Measurements from ENCODE around the gene ERBB4. TPM values are rescaled to one million over a fixed set of nuclear protein-coding genes. Genes with fewer than 3 reads are reported as not detected.

ERBB4 gene
- total and polyA plus RNA-seq, 10 of the 15 experiments (the other 5 are each of a cell fraction or from before 2014, with no cell fraction given) = under 0.01 to 0.23 (median 0.01) TPM; not detected in 4

DNA sequence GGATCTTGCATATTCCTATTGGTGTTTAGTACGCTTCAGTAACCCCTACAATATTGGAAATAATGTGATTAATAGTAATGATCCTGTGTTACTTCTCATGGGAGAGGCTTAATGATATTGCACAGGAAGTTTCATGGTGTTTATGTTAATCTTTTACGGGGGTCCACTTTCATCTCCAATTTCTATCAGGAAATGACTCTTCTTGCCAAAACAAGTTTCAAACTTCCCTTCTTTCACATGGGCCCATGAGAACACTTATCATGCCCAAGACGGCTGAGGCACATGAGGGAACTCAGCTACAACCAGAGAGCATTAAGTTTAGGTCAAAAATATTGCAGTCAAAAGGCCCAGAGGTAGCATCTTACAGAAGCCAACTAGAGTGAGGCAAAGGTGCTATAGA lies 7.6 kb downstream of the ERBB4 start:
- no peaks in the 10 kb centered on the region for H3K79me2 ChIP-seq (ENCODE audit: control insufficient read depth, insufficient read depth, low read length)
- ChIA-PET SMC1A (ENCODE audit: uncharacterized antibody, unreplicated experiment) (no interaction called here), RAD21 (ENCODE audit: unreplicated experiment) (no interaction called here), POLR2A (no interaction called here), CTCF (no interaction called here)
- BruUV-seq (replicated peaks) = no TSS peak
- H3K4me2 ChIP-seq (ENCODE audit: control insufficient read depth, insufficient read depth) = no peak overlapping the region
- H3K4me3 ChIP-seq = no peak overlapping the region
- H3K27me3 ChIP-seq (replicated peaks in 1 of 2; ENCODE audit: control insufficient read depth in 2 of 2, insufficient read depth in 2 of 2, low read length in 1 of 2) = peaks cover 2 to 6% of the 10 kb centered on the region in 2 experiments; a peak in 1 of 4 replicates
- under 1% methylated on average over 3 of the region's 3 CpGs for WGBS (ENCODE audit: insufficient coverage, insufficient replicate concordance, low lambda C conversion rate, missing lambda C conversion rate)
- no peak overlapping the region for H3K9ac ChIP-seq (ENCODE audit: control insufficient read depth, insufficient read depth, low read length)
- FAIRE-seq (no peak), ATAC-seq (no peak), DNase-seq (ENCODE audit: low read depth, low spot score) (no peak)
- H3K4me1 ChIP-seq (ENCODE audit: control insufficient read depth, insufficient read depth, low read length) = no peaks in the 10 kb centered on the region
- no peak for TF ChIP-seq RUNX3 (IDR thresholded peaks at IDR 0.05; ENCODE audit: low read length)
- TF ChIP-seq EED (IDR thresholded peaks at IDR 0.05; ENCODE audit: low read depth) = no peak
- no peak for TF ChIP-seq SP1 (IDR thresholded peaks at IDR 0.05; ENCODE audit: low read depth, low read length)
- no peak for TF ChIP-seq BCL11A (IDR thresholded peaks at IDR 0.05; ENCODE audit: low read depth, low read length)
- TF ChIP-seq BRCA1 (IDR thresholded peaks at IDR 0.05; ENCODE audit: low read depth, low read length) = no peak
- no peak for TF ChIP-seq POU2F2 (IDR thresholded peaks at IDR 0.05; ENCODE audit: borderline replicate concordance, low read depth, low read length)
- no peak for TF ChIP-seq TCF7 (IDR thresholded peaks at IDR 0.05; ENCODE audit: borderline replicate concordance)
- no peaks in the 10 kb centered on the region for H4K20me1 ChIP-seq (ENCODE audit: control insufficient read depth, insufficient read depth)
- no peak overlapping the region for H2AFZ ChIP-seq (ENCODE audit: control insufficient read depth, low read depth, low read length)
- no peaks in the 10 kb centered on the region for H3K36me3 ChIP-seq (ENCODE audit: control insufficient read depth in 2 of 2, insufficient read depth in 2 of 2, low read length in 1 of 2)
- intact Hi-C loops (cut with micrococcal nuclease; ENCODE audit: unreplicated experiment) (no loop called here), in situ Hi-C loops (cut with MboI) (no loop called here)
- H3K27ac ChIP-seq (ENCODE audit: control insufficient read depth, insufficient read depth) = no peak overlapping the region
- no peaks in the 10 kb centered on the region for H3K9me3 ChIP-seq (replicated peaks; ENCODE audit: control insufficient read depth, insufficient read depth, low read length)

- no peaks in the 10 kb centered on the region for H3K79me2 ChIP-seq (ENCODE audit: control insufficient read depth, insufficient read depth, low read length)
- no peaks in the 10 kb centered on the region for H3K4me1 ChIP-seq (ENCODE audit: control insufficient read depth, insufficient read depth, low read length)
- BruUV-seq (replicated peaks) = no TSS peak
- in situ Hi-C loops (cut with MboI) = no loop called here
- 14% methylated on average over 1 of the region's 1 CpG for WGBS (ENCODE audit: insufficient coverage, insufficient replicate concordance, low lambda C conversion rate, missing lambda C conversion rate)
- H3K9ac ChIP-seq (ENCODE audit: control insufficient read depth, insufficient read depth, low read length) = no peak overlapping the region
- H3K4me3 ChIP-seq = no peak overlapping the region
- H3K4me2 ChIP-seq (ENCODE audit: control insufficient read depth, insufficient read depth) = no peak overlapping the region
- ATAC-seq (no peak), DNase-seq (ENCODE audit: low read depth, low spot score) (no peak), FAIRE-seq (no peak)
- H3K36me3 ChIP-seq (ENCODE audit: control insufficient read depth in 2 of 2, insufficient read depth in 2 of 2, low read length in 1 of 2) = no peaks in the 10 kb centered on the region
- CTCF ChIA-PET = interaction anchor here (1.9 kb wide), 1 partner anchor 786 kb away, joined by 12 read pairs; no protein-coding TSS in a partner anchor
- SMC1A ChIA-PET (ENCODE audit: uncharacterized antibody, unreplicated experiment) = no interaction called here
- no peaks in the 10 kb centered on the region for H4K20me1 ChIP-seq (ENCODE audit: control insufficient read depth, insufficient read depth)
- RAD21 ChIA-PET (ENCODE audit: unreplicated experiment) = no interaction called here
- no peaks in the 10 kb centered on the region for H3K9me3 ChIP-seq (replicated peaks; ENCODE audit: control insufficient read depth, insufficient read depth, low read length)
- H3K27ac ChIP-seq (ENCODE audit: control insufficient read depth, insufficient read depth) = no peak overlapping the region
- H3K27me3 ChIP-seq (replicated peaks in 1 of 2; ENCODE audit: control insufficient read depth in 2 of 2, insufficient read depth in 2 of 2, low read length in 1 of 2) = peaks cover 0 to 2% of the 10 kb centered on the region in 2 experiments; a peak in 1 of 4 replicates
- H2AFZ ChIP-seq (ENCODE audit: control insufficient read depth, low read depth, low read length) = no peak overlapping the region
- intact Hi-C loops (cut with micrococcal nuclease; ENCODE audit: unreplicated experiment) = no loop called here
- POLR2A ChIA-PET = no interaction called here
- TF ChIP-seq YY1 (IDR thresholded peaks at IDR 0.05; ENCODE audit: low read depth, low read length) (no peak), ATF7 (IDR thresholded peaks at IDR 0.05; ENCODE audit: low read depth) (no peak), HDAC6 (IDR thresholded peaks at IDR 0.05; ENCODE audit: unreplicated experiment) (no peak), SREBF2 (IDR thresholded peaks at IDR 0.05; ENCODE audit: low read length) (no peak), MTA3 (IDR thresholded peaks at IDR 0.05; ENCODE audit: borderline replicate concordance, low read length) (no peak), GATAD2B (conservative IDR thresholded peaks at IDR 0.05; ENCODE audit: low read depth) (no peak), IRF4 (IDR thresholded peaks at IDR 0.05; ENCODE audit: low read depth, low read length) (no peak), RFX5 (IDR thresholded peaks at IDR 0.05; ENCODE audit: low read depth, low read length) (no peak), RCOR1 (conservative IDR thresholded peaks at IDR 0.05; ENCODE audit: low read depth, low read length) (no peak), TCF7 (IDR thresholded peaks at IDR 0.05; ENCODE audit: borderline replicate concordance) (no peak)
- TF ChIP-seq, protein P1, sequence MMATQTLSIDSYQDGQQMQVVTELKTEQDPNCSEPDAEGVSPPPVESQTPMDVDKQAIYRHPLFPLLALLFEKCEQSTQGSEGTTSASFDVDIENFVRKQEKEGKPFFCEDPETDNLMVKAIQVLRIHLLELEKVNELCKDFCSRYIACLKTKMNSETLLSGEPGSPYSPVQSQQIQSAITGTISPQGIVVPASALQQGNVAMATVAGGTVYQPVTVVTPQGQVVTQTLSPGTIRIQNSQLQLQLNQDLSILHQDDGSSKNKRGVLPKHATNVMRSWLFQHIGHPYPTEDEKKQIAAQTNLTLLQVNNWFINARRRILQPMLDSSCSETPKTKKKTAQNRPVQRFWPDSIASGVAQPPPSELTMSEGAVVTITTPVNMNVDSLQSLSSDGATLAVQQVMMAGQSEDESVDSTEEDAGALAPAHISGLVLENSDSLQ (IDR thresholded peaks at IDR 0.05) = no peak
- TF ChIP-seq, protein P2, sequence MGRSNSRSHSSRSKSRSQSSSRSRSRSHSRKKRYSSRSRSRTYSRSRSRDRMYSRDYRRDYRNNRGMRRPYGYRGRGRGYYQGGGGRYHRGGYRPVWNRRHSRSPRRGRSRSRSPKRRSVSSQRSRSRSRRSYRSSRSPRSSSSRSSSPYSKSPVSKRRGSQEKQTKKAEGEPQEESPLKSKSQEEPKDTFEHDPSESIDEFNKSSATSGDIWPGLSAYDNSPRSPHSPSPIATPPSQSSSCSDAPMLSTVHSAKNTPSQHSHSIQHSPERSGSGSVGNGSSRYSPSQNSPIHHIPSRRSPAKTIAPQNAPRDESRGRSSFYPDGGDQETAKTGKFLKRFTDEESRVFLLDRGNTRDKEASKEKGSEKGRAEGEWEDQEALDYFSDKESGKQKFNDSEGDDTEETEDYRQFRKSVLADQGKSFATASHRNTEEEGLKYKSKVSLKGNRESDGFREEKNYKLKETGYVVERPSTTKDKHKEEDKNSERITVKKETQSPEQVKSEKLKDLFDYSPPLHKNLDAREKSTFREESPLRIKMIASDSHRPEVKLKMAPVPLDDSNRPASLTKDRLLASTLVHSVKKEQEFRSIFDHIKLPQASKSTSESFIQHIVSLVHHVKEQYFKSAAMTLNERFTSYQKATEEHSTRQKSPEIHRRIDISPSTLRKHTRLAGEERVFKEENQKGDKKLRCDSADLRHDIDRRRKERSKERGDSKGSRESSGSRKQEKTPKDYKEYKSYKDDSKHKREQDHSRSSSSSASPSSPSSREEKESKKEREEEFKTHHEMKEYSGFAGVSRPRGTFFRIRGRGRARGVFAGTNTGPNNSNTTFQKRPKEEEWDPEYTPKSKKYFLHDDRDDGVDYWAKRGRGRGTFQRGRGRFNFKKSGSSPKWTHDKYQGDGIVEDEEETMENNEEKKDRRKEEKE (IDR thresholded peaks at IDR 0.05) = no peak
Observed at GRCh38 chr2:212530373-212530772, 8.2 kb downstream of the ERBB4 start.
